ENCODE measurements around the gene PIGR. TPM values are rescaled to one million over a fixed set of nuclear protein-coding genes. Genes with fewer than 3 reads are reported as not detected.

Gene PIGR
- polyA plus RNA-seq, 1 of the 3 experiments (the other 2 are of a cell fraction), result not detected

DNA sequence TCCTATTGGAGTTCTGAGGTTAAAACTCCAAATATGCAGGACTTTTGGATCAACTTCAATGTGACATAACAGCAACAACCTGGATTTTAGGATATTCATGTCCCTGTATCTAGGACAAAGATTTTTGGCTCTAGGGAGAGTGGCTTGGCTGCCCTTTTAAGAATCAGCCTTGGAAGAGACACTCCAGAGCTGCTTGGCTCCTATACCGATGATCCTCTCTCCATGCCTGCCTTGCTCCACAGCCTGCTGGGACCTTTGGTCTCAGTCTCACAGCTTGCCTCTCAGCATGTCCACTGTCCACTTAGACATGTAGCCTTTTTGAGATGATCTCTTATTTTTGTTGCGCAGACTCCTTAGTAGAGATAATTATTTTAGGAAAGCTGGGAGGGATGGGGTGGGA is 20.0 kb downstream of the PIGR start:
- no peak for TF ChIP-seq POLR2AphosphoS5 (IDR thresholded peaks at IDR 0.05; ENCODE audit: low read depth, low read length)
- no peak for TF ChIP-seq FOSL2 (IDR thresholded peaks at IDR 0.05; ENCODE audit: borderline replicate concordance, low read depth)
- TF ChIP-seq ELF1 (IDR thresholded peaks at IDR 0.05), result no peak
- TF ChIP-seq SMC3 (IDR thresholded peaks at IDR 0.05; ENCODE audit: low read depth, low read length), result no peak
- TF ChIP-seq RFX5 (IDR thresholded peaks at IDR 0.05; ENCODE audit: low read length), result no peak
- no peak for TF ChIP-seq EP300 (IDR thresholded peaks at IDR 0.05; ENCODE audit: borderline replicate concordance in 1 of 2, low read depth in 1 of 2, low read length in 1 of 2)
- no peak for TF ChIP-seq MEF2A (IDR thresholded peaks at IDR 0.05; ENCODE audit: borderline replicate concordance, low read depth)
- no peak for TF ChIP-seq MXI1 (IDR thresholded peaks at IDR 0.05; ENCODE audit: low read depth, low read length)
- no peak for TF ChIP-seq SIN3A (IDR thresholded peaks at IDR 0.05; ENCODE audit: borderline replicate concordance, low read depth, low read length)
- TF ChIP-seq USF1 (IDR thresholded peaks at IDR 0.05; ENCODE audit: borderline replicate concordance, low read depth), result no peak
- TF ChIP-seq EZH2phosphoT487 (IDR thresholded peaks at IDR 0.05; ENCODE audit: borderline replicate concordance, low read depth), result no peak
- no peak for TF ChIP-seq GABPA (IDR thresholded peaks at IDR 0.05; ENCODE audit: low read depth)
- TF ChIP-seq REST (IDR thresholded peaks at IDR 0.05; ENCODE audit: low read depth, low read length), result no peak
- TF ChIP-seq TAF1 (IDR thresholded peaks at IDR 0.05; ENCODE audit: borderline replicate concordance, low read depth, low read length), result no peak
- H3K4me1 ChIP-seq (ENCODE audit: control insufficient read depth in 1 of 2, insufficient read depth in 2 of 2, low read depth in 1 of 2, low read length in 1 of 2), result no peaks in the 10 kb centered on the region
- DNase-seq, result no peak
- H3K36me3 ChIP-seq (replicated peaks in 1 of 2; ENCODE audit: control insufficient read depth in 1 of 2, insufficient read depth in 2 of 2, low read length in 1 of 2), result no peaks in the 10 kb centered on the region
- no peaks in the 10 kb centered on the region for H3K9me2 ChIP-seq
- H3F3A ChIP-seq (replicated peaks; ENCODE audit: insufficient read depth), result no peaks in the 10 kb centered on the region
- POLR2A ChIA-PET, result no interaction called here
- H3K4me3 ChIP-seq (ENCODE audit: low read depth in 2 of 2, low read length in 1 of 2), result no peak overlapping the region
- CTCF ChIA-PET, result interaction anchor here (0.7 to 2.7 kb wide), 5 partner anchors 9 to 438 kb away, joined by 3 to 9 read pairs (median 5); no protein-coding TSS in a partner anchor
- no peak overlapping the region for H3K9ac ChIP-seq
- H3K4me2 ChIP-seq, result no peak overlapping the region
- H3K79me2 ChIP-seq (ENCODE audit: insufficient read depth), result no peaks in the 10 kb centered on the region
- H4K20me1 ChIP-seq (ENCODE audit: insufficient read depth), result no peaks in the 10 kb centered on the region
- H3K27ac ChIP-seq (ENCODE audit: low read depth in 2 of 2, low read length in 1 of 2), result no peak overlapping the region
- 100% methylated on average over 2 of the region's 2 CpGs for WGBS (ENCODE audit: low lambda C conversion rate)
- H2AFZ ChIP-seq (ENCODE audit: low read depth), result no peak overlapping the region
- no peaks in the 10 kb centered on the region for H3K9me3 ChIP-seq
- no peaks in the 10 kb centered on the region for H3K27me3 ChIP-seq (ENCODE audit: insufficient read depth)

All from SK-N-SH (cell line).